WI38 (cell line): ENCODE data around the gene CTLA4.

ENCODE experiments used
- H3K4me3 ChIP-seq: 2 replicates; pipeline ENCODE4 v1.5.1; 2011; ENCODE audit warnings: low read depth, mild to moderate bottlenecking, control low read depth, low read length
- CTCF ChIP-seq: IDR thresholded peaks from 2 replicates; pipeline ENCODE4 v1.5.1; 2012; ENCODE audit warnings: low read depth, mild to moderate bottlenecking, control low read depth, low read length

CTLA4 gene

GRCh38 chr2:203909974-203910373 lies 42.4 kb downstream of the CTLA4 start:
- no peak for TF ChIP-seq CTCF

GRCh38 chr2:203913947-203914346 lies 46.4 kb downstream of the CTLA4 start:
- no peak for TF ChIP-seq CTCF
- no peak overlapping the region for H3K4me3 ChIP-seq

More at GRCh38 chr2:203909974-203910373, 42.4 kb downstream of the CTLA4 start:
- no peak overlapping the region for H3K4me3 ChIP-seq

- no peak overlapping the region for H3K4me3 ChIP-seq
- TF ChIP-seq CTCF, result no peak
These were observed 47.1 kb downstream of the CTLA4 start for GRCh38 chr2:203914546-203915182.

GRCh38 chr2:203915256-203915655 lies 47.7 kb downstream of the CTLA4 start:
- H3K4me3 ChIP-seq, result no peak overlapping the region
- no peak for TF ChIP-seq CTCF

GRCh38 chr2:203916756-203917155 lies 49.2 kb downstream of the CTLA4 start:
- TF ChIP-seq CTCF, result no peak
- no peak overlapping the region for H3K4me3 ChIP-seq

GRCh38 chr2:203918264-203918663 lies 50.7 kb downstream of the CTLA4 start:
- no peak overlapping the region for H3K4me3 ChIP-seq
- no peak for TF ChIP-seq CTCF

GRCh38 chr2:203918839-203919238 lies 51.3 kb downstream of the CTLA4 start:
- no peak for TF ChIP-seq CTCF
- no peak overlapping the region for H3K4me3 ChIP-seq
